ENCODE measurements around the gene C1orf159.

Gene C1orf159

DNA sequence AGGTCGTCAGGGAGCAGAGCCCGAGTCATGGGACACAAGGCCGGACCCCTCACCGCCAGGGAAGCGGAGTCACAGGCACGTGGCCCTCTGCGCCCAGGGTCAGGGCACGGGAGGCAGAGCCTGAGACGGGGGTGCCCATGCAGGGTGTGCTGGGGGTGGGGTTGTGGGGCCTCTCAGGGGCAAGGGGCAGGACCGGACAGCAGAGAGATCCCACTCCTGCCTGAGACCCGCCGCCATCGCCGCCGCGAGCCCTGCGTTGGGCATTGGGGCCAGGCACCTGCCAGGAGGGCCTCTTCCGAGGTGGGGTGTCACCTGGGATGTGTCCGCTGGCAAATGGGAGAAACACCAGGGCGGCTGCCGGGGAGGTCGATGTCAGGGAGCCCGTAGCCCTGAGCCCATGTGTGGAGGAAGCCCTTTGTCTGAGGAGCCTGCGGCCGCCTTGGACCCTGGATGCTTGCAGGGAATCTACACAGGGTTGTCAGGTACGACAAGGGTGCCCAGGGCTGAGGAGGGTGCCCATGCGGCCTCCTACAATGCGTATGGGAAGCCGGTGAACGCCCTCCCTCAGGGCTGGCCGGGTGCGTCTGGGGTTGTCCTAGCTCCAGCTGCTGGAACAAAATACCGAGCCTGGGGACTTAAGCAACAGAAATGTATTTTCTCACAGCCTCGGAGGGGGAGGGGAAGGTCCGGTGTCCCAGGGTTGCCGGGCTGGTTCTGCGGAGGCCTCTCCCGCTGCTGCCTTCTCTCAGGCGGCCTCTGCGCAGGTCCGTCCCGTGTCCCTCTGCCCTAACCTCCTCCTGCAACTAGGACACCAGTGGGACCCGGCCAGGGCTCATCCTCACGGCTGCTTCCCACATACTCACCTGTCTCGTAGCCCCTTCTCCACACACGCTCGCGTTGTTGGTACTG lies 16.4 kb upstream of the C1orf159 start:
- DNase-seq (ENCODE audit: low read depth) = no peak

DNA sequence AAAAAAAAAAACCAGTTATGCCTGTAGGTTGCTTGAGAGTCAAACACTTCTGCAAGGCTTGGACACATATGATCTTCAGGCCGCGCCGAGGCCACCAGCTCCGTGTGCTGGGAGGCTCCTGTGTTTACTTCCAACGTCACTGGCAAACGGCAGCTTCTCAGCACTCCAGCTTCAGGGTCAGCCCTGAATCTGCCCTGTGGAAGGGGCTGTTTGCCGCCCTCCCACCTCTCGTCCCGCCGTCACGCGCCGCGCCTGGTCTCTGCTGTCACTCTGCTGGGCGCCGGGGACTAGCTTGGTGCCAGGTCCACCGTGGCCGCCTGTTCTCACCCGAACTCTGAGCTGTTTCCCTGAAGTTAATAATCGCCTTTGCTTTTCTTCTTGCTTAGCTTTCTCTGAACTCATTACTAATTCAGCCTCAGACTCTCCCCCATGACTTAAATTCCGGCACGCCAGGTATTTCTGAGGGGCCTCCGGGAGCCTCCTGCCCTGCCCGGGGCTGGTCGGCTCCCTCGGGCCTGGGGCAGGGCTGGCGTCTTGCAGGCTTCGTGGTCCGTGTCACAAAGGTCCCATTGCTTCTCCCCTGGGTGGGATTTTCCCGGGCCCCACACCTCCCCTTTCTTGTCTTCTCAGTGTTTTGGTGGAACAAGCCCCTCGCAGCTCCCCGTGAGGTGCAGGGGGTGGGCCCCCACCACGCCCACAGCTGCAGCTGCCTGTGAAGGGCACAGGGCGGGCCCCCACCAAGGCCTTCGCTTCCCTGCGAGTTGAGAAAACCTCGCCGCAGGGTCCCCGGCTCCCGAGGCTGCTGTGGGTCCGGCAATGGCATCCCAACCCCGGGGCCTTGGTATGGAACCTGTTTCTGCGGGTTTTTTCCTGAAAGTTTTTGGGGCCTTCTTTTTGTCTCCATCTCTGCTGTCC lies 14.6 kb upstream of the C1orf159 start:
- DNase-seq (ENCODE audit: low read depth) = no peak

DNA sequence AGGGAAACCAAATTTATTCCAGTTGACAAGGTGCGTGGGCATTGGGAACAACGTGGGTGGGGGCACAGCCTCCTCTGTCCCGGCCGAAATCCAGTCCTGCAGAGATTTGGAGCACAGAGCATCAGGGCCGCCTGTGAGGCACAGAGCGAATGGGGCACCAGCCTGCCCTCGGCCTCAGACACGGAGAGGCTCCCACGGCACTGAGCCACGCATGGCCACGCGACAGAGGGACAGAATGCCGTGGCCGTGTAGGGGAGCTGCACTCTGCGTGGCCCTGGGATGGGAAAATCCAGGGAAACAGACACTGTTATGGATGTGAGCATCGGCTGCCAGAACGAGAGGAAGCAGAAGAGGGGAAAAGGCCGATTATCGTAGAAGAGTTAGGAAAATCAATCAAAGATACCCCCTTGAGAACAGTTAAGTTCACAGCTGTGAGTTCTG lies 13.5 kb upstream of the C1orf159 start:
- DNase-seq (ENCODE audit: low read depth) = no peak

DNA sequence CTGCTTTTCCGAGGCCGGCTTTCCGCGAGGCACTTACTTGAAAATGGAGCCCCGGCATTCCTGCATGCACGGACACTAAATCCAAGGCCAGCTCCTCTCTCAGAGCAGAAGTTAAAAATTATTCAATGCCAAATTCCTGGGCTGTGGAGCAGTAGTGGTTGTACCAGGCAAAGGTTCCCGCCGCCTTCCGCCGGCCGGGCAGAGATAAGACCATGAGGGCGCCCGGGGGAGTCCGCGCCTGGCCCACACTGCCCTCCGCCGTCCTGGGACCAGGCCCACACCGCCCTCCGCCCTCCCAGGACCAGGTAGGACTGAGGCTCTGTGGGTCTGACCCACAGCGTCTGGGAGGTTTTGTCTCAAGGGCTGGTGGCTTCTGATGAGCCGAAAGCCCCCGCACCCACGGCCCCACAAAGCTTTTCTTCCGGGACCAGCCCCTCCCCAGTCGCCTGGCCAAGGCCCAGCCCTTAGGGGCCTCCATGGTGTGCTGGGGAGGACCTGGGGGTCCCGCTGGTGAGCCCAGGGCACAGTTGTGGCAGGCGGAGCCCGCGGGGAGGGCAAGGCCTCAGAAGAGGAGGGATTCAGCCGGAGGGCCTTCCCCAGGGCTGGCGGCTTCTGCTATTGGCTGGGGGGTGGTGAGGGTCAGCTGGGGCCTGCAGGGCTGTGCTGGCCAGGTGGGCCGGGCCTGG lies 12.7 kb upstream of the C1orf159 start:
- no peak for DNase-seq (ENCODE audit: low read depth)

DNA sequence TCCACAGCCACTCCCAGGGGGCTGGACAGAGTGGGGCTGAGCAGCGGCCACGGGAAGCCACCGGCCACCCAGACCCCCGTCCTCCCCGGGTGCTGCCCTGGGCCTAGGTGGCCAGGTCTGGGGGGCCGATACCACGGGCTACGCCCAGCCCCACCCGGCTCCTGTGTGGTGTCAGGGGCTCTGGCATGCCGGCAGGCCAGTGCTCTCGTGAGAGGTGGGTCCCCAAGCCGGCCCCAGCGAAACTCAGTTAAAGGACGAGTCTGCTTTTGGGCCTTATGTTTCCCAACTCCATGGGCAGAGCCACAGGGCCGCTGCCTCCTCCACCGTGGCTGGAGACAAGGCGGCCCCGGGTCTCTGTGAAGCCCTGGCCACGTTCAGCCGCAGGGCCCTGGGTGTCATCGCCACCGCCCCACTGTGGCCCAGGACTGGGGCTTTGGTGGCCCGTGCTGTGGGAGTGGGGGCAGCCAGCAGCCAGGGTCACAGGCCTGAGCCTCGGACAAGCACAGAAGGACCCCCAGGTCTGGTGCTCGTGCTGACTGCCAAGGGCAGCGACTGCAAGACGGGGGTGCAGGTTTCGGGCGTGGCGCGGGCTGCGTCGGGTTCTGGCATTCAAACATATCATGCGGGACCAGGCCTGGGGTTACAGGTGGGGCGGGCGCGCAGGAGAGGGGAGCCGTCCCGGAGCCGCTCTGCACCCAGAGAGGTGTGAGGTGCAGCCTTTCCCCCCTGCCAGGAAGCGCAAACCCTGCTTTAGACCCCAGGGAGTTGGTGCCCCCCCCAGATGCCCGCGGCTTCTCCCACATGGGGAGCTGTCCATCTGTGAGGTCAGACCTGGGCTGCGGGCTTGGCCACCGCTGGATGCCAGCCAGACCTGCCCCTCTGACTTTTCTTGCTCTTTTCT lies 11.9 kb upstream of the C1orf159 start:
- no peak for DNase-seq (ENCODE audit: low read depth)

DNA sequence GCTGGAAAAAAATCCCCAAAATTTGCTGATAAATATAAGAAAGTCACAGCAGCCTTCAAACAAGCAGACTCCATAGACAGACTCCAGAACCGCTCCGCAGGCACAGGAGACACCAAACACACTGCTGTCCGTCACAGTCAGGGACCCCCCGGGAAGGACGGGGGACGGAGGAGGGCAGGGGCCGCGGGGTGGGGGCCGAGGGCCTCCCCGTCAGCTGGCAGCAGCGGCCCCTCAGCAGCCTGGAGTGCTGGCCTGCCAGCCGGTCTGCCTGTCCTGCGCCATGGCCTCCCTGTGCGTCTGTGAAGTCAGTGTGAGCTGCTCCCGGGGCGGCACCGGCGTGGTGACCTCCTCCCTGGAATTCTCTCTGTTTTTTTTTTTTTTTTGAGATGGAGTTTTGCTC lies 10.1 kb upstream of the C1orf159 start:
- no peak for DNase-seq (ENCODE audit: low read depth)

DNA sequence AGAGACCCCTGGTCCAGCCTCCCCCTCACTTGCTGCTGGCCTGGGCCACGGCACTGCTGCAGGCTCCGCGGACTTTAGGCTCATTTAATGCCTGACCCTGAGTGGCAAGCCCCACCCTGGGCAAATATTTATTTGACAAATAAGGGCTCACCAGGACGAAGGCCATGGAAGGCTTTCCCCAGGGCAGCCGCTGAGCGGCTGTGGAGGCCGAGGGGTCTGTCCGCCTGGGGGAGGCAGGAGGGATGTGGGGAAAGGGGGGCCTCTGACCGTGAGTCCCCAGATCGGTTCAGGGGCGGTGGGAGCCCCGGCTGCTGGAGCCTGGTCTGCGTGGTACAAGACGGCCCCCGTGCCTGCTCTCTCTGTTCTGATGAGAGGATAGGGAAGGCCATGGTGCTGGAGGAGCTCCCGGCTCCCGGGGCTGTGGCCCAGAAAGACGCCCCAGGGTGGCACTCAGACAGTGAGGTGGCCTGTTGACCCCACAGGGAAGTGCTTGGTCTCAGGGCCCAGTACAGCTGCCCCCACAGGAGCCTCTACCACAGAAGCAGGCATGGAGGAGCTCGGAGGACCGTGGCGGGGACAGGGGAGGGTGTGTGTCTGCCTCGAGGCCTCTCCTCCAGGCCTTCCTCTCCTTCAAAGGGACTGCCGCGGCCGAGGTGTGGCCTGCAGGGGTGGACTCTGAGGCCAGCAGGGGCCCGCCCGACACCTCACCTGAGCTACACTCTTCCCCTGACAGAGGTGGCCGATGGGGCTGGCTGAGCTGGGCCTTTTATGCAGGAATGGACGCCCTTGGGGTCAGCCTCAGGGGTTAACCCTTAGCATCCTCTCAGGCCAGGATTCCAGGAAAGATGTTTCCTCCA lies 9.1 kb upstream of the C1orf159 start:
- DNase-seq (ENCODE audit: low read depth) = no peak

DNA sequence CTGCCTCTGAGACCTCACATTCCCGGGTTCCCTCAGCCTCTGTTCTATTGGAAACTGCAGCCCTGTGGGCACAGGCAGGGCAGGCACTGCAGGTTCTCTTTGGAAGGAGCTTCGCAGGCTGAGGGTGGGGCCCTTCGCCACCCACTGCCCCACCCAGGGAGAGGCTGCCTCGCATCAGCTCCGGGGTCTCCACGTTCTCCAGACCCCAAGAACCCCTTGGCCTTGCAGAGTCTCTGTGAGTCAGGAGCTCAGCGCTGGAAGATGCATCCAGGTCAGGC lies 8.6 kb upstream of the C1orf159 start:
- DNase-seq (ENCODE audit: low read depth) = no peak

DNA sequence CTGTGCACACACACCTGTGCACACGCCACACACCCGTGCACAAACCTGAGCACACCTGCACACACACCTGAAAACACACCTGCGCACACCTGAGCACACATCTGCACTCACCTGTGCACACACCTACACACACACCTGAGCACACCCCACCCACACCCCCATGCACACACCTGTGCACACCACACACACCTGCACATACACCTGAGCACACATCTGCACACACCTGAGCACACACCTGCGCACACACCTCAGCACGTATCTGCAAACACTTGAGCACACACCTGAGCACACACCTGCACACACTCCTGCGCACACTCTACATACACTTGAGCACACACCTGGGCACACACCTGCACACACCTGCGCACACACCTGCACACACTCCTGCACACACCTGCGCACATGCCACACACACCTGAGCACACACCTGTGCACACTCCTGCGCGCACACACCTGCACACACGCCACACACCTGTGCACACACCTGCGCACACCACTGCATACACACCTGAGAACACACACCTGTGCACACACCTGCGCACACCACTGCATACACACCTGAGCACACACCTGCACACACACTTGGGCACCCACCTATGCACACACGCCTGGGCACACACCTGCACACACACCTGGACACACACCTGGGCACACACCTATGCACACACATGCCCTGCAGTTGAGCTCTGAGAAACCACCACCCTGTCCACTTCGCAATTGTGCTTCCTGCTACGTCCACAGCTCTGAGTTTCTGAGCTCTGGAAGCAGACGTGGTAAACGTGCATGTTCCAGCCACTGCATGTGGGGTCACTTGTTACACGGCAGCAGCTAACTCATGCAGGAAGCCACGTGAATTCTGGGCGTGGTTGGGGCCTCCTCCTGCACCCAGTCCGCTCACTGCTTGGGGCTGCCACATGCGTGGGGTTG lies 8.0 kb upstream of the C1orf159 start:
- no peak for DNase-seq (ENCODE audit: low read depth)

DNA sequence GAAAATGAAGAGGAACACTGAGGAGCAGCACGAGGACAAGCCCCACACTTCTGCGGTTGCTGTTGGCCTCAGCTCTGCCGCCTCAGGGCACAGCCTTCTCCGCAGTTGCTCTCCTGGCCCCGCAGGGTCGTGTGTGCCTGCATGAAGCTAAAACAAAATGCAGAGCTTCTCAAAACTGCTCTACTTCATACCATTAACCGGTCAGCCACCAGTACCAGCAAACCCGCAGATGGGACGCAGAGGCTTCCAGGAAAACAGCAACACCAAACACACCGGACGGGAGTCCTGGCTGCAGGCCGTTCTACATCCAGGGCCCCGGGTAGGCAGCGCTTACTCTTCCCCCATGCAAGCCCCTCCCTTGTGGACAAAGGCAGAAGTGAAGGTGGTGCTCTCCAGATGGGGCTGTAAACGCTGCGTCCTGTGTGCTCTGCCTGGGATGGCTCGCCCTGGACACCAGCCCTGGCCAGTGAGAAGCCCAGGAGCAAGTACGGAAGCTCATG lies 7.1 kb upstream of the C1orf159 start:
- DNase-seq (ENCODE audit: low read depth) = no peak

DNA sequence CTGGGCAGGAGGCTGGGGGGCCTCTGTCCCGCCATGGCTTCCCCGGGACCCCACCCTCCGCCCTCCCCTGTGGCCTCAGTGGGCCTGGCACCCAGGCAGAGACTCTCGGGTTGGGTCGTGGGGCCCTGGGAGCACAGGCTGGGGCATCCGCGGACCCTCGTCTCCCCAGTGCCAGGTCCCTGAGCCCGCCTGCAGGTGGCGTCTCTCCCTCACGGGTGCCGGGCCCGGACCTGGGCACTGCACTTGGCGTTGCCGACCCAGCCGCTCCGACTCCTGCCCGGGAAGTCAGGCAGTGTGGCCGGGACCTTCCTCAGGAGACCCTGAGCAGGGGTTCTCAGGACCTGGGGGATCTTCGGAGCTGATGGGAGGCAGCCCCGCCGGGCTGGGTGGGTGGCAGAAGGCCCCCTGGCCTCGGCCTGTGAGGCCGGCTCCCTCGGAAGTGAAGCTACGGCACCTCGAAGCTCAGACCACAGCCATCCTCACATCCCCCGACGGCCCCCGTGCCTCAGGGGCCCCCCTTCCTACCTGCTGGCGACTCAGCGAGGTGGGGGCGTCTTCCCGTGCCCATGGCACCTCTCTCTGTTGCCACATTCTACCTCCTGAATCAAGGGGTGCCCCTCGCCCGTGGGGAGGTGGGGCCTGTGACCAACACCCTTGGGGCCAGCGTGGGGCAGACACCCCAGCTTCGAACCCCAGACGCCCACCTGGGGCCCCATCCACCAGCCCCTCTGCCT lies 6.4 kb upstream of the C1orf159 start:
- DNase-seq (ENCODE audit: low read depth) = peak; percentile 74

DNA sequence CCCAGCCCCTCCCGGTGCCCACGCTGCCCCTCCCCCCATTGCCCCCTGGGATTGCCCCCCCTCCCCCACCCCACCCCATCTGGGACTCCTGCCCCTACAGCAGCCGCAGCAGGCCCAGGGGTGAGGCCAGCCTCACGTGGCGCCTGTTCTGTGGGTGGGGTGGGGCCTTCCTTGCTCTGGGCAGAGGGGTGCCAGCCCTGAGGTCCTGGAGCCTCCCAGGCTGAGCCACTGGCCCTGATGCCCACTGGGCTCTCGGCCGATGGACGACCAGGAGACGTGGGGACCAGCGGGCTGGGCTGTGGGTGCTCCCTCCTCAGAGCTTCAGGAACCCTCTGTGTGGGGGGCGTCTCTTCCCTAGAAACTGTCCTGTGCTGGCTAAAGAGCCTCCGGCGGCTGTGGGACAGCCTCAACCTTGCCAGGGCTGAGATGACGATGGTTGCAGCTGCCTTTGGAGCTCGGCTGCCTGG lies 5.8 kb upstream of the C1orf159 start:
- DNase-seq (ENCODE audit: low read depth) = no peak

DNA sequence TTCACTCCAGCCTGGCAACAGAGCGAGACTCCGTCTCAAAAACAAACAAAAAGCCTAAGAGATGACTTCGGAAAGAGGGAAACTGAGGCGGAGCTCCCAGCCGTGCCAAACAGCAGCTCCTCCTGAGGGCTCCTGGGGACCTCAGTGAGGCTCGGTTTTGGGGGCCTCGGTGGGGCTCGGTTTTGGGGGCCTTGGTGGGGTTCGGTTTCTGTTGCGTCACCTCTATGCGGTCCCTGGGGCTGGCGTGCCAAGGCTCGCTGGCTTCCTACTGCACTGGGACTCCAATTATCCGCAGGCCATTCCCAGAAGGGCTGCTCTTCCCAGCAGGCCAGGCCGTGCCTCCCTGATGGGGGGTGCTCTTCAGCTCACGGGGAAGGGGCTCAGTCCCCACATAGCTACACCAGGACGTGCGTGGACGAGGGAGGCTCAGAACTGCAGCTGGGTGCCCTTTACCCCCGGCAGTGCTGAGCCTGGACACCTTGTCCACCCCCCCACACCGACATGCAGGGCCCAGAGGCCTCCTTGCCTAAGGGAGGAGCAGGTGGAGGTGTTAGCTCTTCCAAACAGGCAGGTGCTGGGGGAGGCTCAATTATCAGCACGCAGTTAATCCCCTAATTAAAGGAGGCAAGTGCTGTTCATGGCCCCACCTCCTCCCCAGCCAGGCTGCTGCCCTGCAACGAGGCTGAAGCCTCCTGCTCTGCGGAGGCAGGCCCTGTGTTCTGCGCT lies 5.1 kb upstream of the C1orf159 start:
- no peak for DNase-seq (ENCODE audit: low read depth)

DNA sequence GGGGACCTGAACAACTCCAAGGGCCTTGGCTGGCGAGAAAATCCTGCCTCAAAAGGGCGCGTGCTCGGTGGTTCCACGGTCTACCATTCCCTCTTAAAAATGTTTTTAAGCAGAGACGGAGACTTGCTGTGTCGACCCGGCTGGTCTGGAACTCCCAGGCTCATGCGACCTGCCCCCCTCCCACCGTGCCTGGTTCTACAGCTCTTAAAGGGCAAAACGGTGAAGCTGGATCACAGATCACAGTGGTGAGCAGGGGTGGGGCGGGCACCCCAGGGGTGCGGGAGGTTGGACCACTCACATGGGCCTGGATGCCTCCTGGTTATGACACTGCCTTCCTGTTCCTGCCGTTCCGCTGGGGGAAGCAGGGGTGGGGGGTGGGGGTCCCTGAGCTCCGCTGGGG lies 4.2 kb upstream of the C1orf159 start:
- no peak for DNase-seq (ENCODE audit: low read depth)

DNA sequence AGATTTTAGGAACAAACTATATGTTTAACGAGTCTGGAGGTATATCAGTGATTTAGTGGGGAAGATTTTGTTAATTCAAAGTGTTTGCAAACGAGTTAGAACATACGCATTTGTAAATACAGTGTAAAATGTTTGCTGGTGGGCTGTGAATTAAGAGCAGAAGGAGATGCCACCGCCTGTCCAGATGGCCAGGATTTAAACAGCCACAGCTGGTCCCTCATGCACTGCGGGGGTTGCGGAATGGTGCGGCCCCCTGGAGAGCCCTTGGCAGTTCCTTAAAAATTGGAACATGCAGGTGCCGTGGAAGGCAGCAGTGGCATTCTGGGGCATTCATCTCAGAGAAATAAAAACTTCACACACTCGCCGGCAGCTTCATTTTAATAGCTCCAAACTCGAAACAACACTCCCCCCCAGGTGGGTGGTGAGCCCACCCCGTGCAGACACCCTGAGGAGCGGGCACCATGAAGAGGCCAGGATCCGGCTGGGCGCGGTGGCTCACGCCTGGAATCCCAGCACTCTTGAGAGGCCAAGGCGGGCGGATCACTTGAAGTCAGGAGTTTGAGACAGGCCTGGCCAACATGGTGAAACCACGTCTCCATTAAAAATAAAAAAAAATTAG lies 3.5 kb upstream of the C1orf159 start:
- DNase-seq (ENCODE audit: low read depth) = no peak

DNA sequence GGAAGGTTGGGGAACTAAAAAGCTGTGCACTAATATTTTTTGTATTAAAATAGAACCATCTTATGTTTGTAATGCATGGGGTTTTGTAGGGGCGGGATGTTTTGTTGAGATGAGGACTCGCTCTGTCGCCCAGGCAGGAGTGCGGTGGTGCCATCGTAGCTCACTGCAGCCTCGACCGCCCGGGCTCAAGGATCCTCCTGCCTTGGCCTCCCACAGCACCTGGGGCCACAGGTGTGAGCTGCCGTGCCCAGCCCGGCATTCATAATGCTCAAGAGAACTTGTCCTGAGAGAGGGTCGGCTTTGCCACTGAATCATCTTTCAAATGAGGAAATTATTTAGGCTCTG lies 3.0 kb upstream of the C1orf159 start:
- DNase-seq (ENCODE audit: low read depth) = no peak

All from activated T-helper 1 cell treated with Interleukin-2 at 50 U/mL for 16 hours (primary cell).